ENCODE measurements around the gene CIB1.

CIB1 gene

DNA sequence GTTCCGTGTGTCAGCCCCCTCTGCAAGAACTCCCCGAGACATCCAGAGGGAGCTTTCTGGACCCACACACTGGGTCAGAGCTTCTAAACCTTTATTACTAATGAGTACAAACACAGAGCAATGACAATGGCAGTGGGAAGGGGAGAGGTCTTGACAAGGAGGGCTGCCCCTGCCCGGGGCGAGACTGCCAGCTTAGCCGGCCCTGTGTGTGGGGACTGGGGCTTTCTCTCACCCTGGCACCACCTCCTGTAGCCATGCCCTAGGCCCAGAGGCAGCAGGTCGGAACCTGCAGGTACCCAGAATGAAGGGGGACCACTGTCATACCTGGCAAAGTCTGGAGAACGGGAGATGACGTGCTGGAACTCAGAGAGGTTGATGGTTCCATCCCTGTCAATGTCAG, 3.1 kb downstream of the CIB1 start:
- no peaks in the 10 kb centered on the region for H3K79me2 ChIP-seq (ENCODE audit: insufficient read depth, low read depth)
- H2AFZ ChIP-seq (ENCODE audit: low read depth): no peak overlapping the region
- no peak overlapping the region for H3K4me3 ChIP-seq (IDR thresholded peaks at IDR 0.05; ENCODE audit: insufficient read depth, low read depth, low read length)
- H3K4me1 ChIP-seq (ENCODE audit: low read depth, poor library complexity, severe bottlenecking): peaks cover 16% of the 10 kb centered on the region
- no peaks in the 10 kb centered on the region for H4K20me1 ChIP-seq (ENCODE audit: insufficient read depth)
- no peak overlapping the region for H3K27ac ChIP-seq
- no peak overlapping the region for H3K9ac ChIP-seq
- H3K4me2 ChIP-seq: no peak overlapping the region
- TF ChIP-seq, protein P1, sequence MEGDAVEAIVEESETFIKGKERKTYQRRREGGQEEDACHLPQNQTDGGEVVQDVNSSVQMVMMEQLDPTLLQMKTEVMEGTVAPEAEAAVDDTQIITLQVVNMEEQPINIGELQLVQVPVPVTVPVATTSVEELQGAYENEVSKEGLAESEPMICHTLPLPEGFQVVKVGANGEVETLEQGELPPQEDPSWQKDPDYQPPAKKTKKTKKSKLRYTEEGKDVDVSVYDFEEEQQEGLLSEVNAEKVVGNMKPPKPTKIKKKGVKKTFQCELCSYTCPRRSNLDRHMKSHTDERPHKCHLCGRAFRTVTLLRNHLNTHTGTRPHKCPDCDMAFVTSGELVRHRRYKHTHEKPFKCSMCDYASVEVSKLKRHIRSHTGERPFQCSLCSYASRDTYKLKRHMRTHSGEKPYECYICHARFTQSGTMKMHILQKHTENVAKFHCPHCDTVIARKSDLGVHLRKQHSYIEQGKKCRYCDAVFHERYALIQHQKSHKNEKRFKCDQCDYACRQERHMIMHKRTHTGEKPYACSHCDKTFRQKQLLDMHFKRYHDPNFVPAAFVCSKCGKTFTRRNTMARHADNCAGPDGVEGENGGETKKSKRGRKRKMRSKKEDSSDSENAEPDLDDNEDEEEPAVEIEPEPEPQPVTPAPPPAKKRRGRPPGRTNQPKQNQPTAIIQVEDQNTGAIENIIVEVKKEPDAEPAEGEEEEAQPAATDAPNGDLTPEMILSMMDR (conservative IDR thresholded peaks at IDR 0.05; ENCODE audit: low read depth, low read length): no peak
- no peaks in the 10 kb centered on the region for H3K36me3 ChIP-seq (ENCODE audit: insufficient read depth)
- H3K27me3 ChIP-seq (ENCODE audit: insufficient read depth, low read depth): no peaks in the 10 kb centered on the region

DNA sequence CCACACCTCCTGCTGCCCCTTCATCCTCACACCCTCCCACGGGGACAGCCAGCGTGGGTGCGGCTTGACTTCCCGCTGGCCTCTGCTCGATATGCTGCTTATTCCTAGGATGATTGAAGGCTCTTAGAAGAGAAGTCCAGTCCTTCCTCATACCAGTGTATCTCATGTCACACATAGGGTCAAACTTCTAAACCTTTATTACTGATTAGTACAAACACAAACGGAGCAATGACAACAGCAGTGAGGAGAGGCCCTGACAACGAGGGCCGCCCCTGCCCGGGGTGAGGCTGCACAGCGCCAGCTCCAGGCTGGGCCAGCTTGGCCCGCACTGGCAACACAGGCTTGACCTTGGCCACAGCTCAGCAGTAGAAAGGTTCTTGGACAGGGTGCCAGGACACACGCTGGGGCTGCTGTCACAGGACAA, 3.7 kb downstream of the CIB1 start:
- Histone ChIP-seq H3K9ac (no peak overlapping the region), H3K79me2 (ENCODE audit: insufficient read depth, low read depth) (no peaks in the 10 kb centered on the region), H3K4me1 (ENCODE audit: low read depth, poor library complexity, severe bottlenecking) (peaks cover 16% of the 10 kb centered on the region), H3K4me2 (no peak overlapping the region), H3K36me3 (ENCODE audit: insufficient read depth) (no peaks in the 10 kb centered on the region), H3K27ac (no peak overlapping the region), H2AFZ (ENCODE audit: low read depth) (no peak overlapping the region), H3K27me3 (ENCODE audit: insufficient read depth, low read depth) (no peaks in the 10 kb centered on the region), H4K20me1 (ENCODE audit: insufficient read depth) (no peaks in the 10 kb centered on the region), H3K4me3 (IDR thresholded peaks at IDR 0.05; ENCODE audit: insufficient read depth, low read depth, low read length) (no peak overlapping the region)
- TF ChIP-seq, protein P1 (conservative IDR thresholded peaks at IDR 0.05; ENCODE audit: low read depth, low read length): no peak

- Histone ChIP-seq H3K79me2 (ENCODE audit: insufficient read depth, low read depth) (no peaks in the 10 kb centered on the region), H3K4me3 (IDR thresholded peaks at IDR 0.05; ENCODE audit: insufficient read depth, low read depth, low read length) (no peak overlapping the region), H2AFZ (ENCODE audit: low read depth) (no peak overlapping the region), H3K27ac (no peak overlapping the region), H4K20me1 (ENCODE audit: insufficient read depth) (no peaks in the 10 kb centered on the region), H3K9ac (no peak overlapping the region), H3K4me1 (ENCODE audit: low read depth, poor library complexity, severe bottlenecking) (peaks cover 12% of the 10 kb centered on the region), H3K27me3 (ENCODE audit: insufficient read depth, low read depth) (no peaks in the 10 kb centered on the region), H3K4me2 (no peak overlapping the region), H3K36me3 (ENCODE audit: insufficient read depth) (no peaks in the 10 kb centered on the region)
- TF ChIP-seq, protein P1 (conservative IDR thresholded peaks at IDR 0.05; ENCODE audit: low read depth, low read length): no peak
Observed at GRCh38 chr15:90228960-90229359, 4.8 kb downstream of the CIB1 start.

DNA sequence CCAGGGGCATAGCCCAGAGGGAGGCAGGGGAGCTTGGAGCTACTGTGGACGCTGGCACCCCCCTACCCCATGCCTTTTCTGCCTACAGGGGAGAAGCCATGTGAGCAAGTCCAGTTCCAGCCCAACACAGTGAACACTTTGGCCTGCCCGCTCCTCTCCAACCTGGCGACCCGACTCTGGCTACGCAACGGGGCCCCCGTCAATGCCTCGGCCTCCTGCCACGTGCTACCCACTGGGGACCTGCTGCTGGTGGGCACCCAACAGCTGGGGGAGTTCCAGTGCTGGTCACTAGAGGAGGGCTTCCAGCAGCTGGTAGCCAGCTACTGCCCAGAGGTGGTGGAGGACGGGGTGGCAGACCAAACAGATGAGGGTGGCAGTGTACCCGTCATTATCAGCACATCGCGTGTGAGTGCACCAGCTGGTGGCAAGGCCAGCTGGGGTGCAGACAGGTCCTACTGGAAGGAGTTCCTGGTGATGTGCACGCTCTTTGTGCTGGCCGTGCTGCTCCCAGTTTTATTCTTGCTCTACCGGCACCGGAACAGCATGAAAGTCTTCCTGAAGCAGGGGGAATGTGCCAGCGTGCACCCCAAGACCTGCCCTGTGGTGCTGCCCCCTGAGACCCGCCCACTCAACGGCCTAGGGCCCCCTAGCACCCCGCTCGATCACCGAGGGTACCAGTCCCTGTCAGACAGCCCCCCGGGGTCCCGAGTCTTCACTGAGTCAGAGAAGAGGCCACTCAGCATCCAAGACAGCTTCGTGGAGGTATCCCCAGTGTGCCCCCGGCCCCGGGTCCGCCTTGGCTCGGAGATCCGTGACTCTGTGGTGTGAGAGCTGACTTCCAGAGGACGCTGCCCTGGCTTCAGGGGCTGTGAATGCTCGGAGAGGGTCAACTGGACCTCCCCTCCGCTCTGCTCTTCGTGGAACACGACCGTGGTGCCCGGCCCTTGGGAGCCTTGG, 5.6 kb downstream of the CIB1 start:
- no peak overlapping the region for H3K4me2 ChIP-seq
- H3K36me3 ChIP-seq (ENCODE audit: insufficient read depth): no peaks in the 10 kb centered on the region
- H2AFZ ChIP-seq (ENCODE audit: low read depth): no peak overlapping the region
- no peaks in the 10 kb centered on the region for H4K20me1 ChIP-seq (ENCODE audit: insufficient read depth)
- no peaks in the 10 kb centered on the region for H3K27me3 ChIP-seq (ENCODE audit: insufficient read depth, low read depth)
- H3K27ac ChIP-seq: no peak overlapping the region
- TF ChIP-seq, protein P1 (conservative IDR thresholded peaks at IDR 0.05; ENCODE audit: low read depth, low read length): no peak
- no peak overlapping the region for H3K4me3 ChIP-seq (IDR thresholded peaks at IDR 0.05; ENCODE audit: insufficient read depth, low read depth, low read length)
- peaks cover 12% of the 10 kb centered on the region for H3K4me1 ChIP-seq (ENCODE audit: low read depth, poor library complexity, severe bottlenecking)
- H3K9ac ChIP-seq: no peak overlapping the region
- no peaks in the 10 kb centered on the region for H3K79me2 ChIP-seq (ENCODE audit: insufficient read depth, low read depth)
